K562 (cell line): ENCODE data around the gene PAN2. TPM values are rescaled to one million over a fixed set of nuclear protein-coding genes. Genes with fewer than 3 reads are reported as not detected.

Experiments used
- AFF1 ChIP-seq, 2 experiments: fragments of 450-650 bp; IDR thresholded peaks; 2 replicates each; pipeline ENCODE4 v1.6.1; 2018; ENCODE audit warnings: mild to moderate bottlenecking in 2 of 2, low read depth in 1 of 2; ENCODE audit not compliant: partially characterized antibody in 2 of 2
- BACH1 ChIP-seq: fragments of 200-800 bp; sonication (Bioruptor generic); IDR thresholded peaks from 2 replicates; pipeline ENCODE4 v1.6.1; 2016; ENCODE audit warnings: missing genetic modification characterization, missing compliant biosample characterization
- CREB1 ChIP-seq, 2 experiments: sonication (generic) in 1 of 2; formaldehyde crosslinking in 1 of 2; IDR thresholded peaks; 2 replicates each; pipeline versions ENCODE4 v1.6.1 to v1.8.0; 2012 to 2022; ENCODE audit warnings: inconsistent platforms in 1 of 2, mild to moderate bottlenecking in 1 of 2, missing genetic modification reagents in 1 of 2, moderate library complexity in 1 of 2
- ETV1 ChIP-seq: fragments of 450-650 bp; conservative IDR thresholded peaks from 2 replicates; pipeline ENCODE4 v1.6.1; 2016; ENCODE audit warnings: missing genetic modification characterization, control low read depth, low read depth, missing compliant biosample characterization
- FOXK1 ChIP-seq: sonication (generic); formaldehyde crosslinking; IDR thresholded peaks from 2 replicates; pipeline ENCODE4 v1.8.0; 2022; ENCODE audit warnings: missing genetic modification reagents, mild to moderate bottlenecking, borderline replicate concordance
- GATAD2A ChIP-seq: fragments of 450-650 bp; IDR thresholded peaks from 2 replicates; pipeline ENCODE4 v1.6.1; 2017
- MED1 ChIP-seq: sonication (generic); formaldehyde crosslinking; IDR thresholded peaks from 2 replicates; pipeline ENCODE4 v1.8.1; 2023; ENCODE audit warnings: missing genetic modification reagents, borderline replicate concordance
- NFYB ChIP-seq: IDR thresholded peaks from 2 replicates; pipeline ENCODE4 v1.6.1; 2011; ENCODE audit warnings: mild to moderate bottlenecking, moderate library complexity; ENCODE audit not compliant: insufficient read length; ENCODE audit errors: extremely low read depth
- OTX1 ChIP-seq: fragments of 450-650 bp; formaldehyde crosslinking; IDR thresholded peaks from 2 replicates; pipeline ENCODE4 v1.4.0; 2022; ENCODE audit warnings: mild to moderate bottlenecking
- RERE ChIP-seq: sonication (generic); formaldehyde crosslinking; IDR thresholded peaks from 2 replicates; pipeline ENCODE4 v1.8.0; 2023; ENCODE audit warnings: missing genetic modification reagents, mild to moderate bottlenecking, borderline replicate concordance
- SIRT6 ChIP-seq: IDR thresholded peaks from one replicate; pipeline ENCODE4 v1.6.1; 2012; ENCODE audit warnings: low read depth, mild to moderate bottlenecking, control low read depth, inconsistent platforms, low read length, moderate library complexity
- TCFL5 ChIP-seq: fragments of 250-450 bp; sonication (Bioruptor Pico); conservative IDR thresholded peaks from 2 replicates; pipeline ENCODE4 v1.6.1; 2021; ENCODE audit warnings: mild to moderate bottlenecking, moderate library complexity, matching md5 sums
- ZNF449 ChIP-seq: fragments of 250-450 bp; sonication (Bioruptor Pico); IDR thresholded peaks from 2 replicates; pipeline ENCODE4 v1.8.0; 2022; ENCODE audit warnings: moderate library complexity, mild to moderate bottlenecking, inconsistent platforms
- polyA plus RNA-seq, 8 experiments: library from polyadenylated mRNA; depleted of rRNA in 4 of 8; stranded (reverse) in 5 of 8; unstranded in 3 of 8; fragments of >200 nt; fragmentation: Nextera tagmentation in 2 of 8; fragmentation: Illumina TruSeq in 1 of 8; extraction: Ambion mirVana in 2 of 8; extraction: Trizol in 1 of 8; gene quantifications; 2 replicates each; pipeline versions ENCODE4 v1.2.1 to v1.2.3, GENCODE V29; 2011 to 2014; ENCODE audit warnings: inconsistent platforms in 1 of 8, missing spikeins in 1 of 8
- total RNA-seq, 7 experiments: library from RNA; depleted of rRNA in 6 of 7; stranded (reverse); fragments of >200 nt in 6 of 7; fragmentation: Illumina TruSeq in 2 of 7; extraction: Trizol in 2 of 7; gene quantifications; 2 replicates each; pipeline versions ENCODE4 v1.2.1 to v1.2.3, GENCODE V29; 2011 to 2021; ENCODE audit warnings: low replicate concordance in 1 of 7

PAN2 gene
- total and polyA plus RNA-seq, 9 of the 15 experiments (the other 6 are each of a cell fraction or from before 2014, with no cell fraction given): 15.0 to 66.1 (median 25.9) TPM

- TF ChIP-seq ETV1 (peak; percentile 47; the same call in 1 of the 2 replicates), RERE (CRISPR knock-in tag) (no peak), FOXK1 (CRISPR knock-in tag) (no peak), AFF1 (IDR thresholded peaks at IDR 0.05; ENCODE audit: low read depth in 1 of 2, partially characterized antibody in 2 of 2) (peak; percentile 66 to 85), BACH1 (peak; percentile 62; the same call in 1 of the 2 replicates), CREB1 (IDR thresholded peaks at IDR 0.05) (peak; percentile 86), CREB1 (CRISPR knock-in tag; IDR thresholded peaks at IDR 0.05) (peak; percentile 76), GATAD2A (peak; percentile 40; the same call in 1 of the 2 replicates), TCFL5 (CRISPR knock-in tag) (0 out of 2 replicates have a peak, but pooled peaks have one; percentile 8), OTX1 (CRISPR knock-in tag) (no peak), NFYB (peak; percentile 88), SIRT6 (no peak), ZNF449 (CRISPR knock-in tag) (0 out of 2 replicates have a peak, but pooled peaks have one; percentile 26), MED1 (CRISPR knock-in tag) (no peak)
These were observed at the start of gene PAN2 (continued) for GRCh38 chr12:56333679-56334489.
